ENCODE results near the gene NINJ2.

GRCh38 chr12:531951-532585 is 131.2 kb downstream of the NINJ2 start:
- TF ChIP-seq CTCF (IDR thresholded peaks at IDR 0.05; ENCODE audit: low read depth, low read length) (no peak), EZH2phosphoT487 (IDR thresholded peaks at IDR 0.05; ENCODE audit: low read depth) (no peak)

Data from OCI-LY3 (cell line).